NCI-H1092 (cell line): Measurements from ENCODE around the gene REPS1.
"Not testable (repeated sequence)": the region's sequence is repeated elsewhere in the genome, so short reads cannot be mapped to it uniquely, and the experiment has no call there.

Experiments
- DNase-seq: peaks from one replicate; lab custom pipeline; 2025; lab: John Stamatoyannopoulos, UW

REPS1 gene

DNA sequence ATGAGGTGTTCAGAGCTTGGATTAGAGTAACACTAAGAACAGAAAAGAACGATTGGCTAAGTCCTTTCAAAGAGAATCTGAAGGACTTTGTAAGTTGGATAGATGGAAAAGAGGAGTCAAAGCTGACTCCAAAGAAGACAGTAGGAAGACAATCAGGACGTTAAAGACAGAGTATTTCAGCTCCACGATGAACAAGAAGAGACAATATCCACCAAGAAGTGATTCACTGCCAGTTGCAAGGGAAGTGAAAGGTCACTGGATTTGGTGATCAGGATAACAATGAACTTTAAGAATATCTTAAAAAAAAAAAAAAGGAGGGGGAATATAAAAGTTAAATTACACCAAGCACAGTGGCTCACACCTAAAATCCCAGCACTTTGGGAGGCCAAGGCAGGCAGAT lies 17.9 kb downstream of the REPS1 start:
- DNase-seq, result no peak

DNA sequence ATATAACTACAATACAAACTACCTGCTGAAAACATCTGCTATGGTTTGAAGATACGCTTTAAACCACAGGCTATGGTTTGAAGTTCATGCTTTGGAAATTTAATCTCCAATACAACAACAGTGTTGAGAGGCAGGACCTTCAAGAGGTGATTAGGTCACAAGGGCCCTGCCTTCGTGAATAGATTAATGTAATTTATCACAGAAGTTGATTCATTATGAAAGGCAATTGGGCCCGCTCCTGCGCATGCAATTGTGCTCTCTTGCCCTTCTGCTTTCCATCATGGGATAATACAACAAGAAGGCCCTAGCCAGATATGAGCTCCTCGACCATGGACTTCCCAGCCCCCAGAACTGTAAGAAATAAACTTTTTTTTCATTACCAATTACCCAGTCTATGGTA lies 21.2 kb downstream of the REPS1 start:
- DNase-seq, result no peak

DNA sequence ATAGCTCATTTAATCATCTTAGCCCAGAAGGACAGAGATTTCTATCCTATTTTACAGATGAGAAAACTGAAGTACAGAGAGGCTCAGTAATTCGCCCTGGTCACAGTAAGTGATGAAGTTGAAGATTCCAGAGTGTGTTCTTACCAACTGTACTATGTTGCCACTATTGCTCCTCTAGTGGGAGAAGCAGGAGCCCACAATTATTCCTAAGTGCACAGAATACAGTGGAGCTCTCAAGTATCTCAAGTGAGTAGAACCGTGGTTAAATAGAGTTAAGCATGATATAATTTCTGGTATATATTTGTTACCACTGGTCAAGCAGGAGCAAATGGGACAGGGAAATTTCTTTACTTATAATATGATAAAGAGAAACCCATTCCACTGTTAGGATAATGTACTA lies 22.1 kb downstream of the REPS1 start:
- no peak for DNase-seq

DNA sequence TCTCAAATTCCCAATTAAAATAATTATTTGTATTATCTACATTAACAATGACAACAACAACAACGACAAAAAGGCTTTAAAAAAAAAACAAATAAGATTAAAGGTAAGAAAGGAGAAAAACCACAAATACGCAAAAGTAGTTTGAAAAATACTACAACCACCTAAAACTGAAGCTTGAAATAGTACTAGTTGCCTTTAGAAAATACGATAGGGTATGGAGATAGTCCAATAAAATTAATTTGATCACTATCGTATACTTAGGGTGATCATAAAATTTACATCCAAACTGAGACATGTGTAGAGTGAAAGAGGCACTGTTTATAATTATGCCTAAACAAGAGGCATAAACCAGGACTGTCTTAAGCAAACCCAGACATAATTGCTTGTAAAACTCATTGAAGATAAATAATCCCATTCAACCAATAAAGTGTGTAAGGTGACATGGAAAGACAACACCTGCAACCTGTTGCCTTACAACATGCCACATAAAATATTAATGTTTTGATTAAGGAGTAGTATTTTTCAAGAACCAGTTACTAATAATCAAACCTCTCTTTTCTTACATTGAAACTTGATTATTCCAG lies 22.7 kb downstream of the REPS1 start:
- DNase-seq, result no peak

DNA sequence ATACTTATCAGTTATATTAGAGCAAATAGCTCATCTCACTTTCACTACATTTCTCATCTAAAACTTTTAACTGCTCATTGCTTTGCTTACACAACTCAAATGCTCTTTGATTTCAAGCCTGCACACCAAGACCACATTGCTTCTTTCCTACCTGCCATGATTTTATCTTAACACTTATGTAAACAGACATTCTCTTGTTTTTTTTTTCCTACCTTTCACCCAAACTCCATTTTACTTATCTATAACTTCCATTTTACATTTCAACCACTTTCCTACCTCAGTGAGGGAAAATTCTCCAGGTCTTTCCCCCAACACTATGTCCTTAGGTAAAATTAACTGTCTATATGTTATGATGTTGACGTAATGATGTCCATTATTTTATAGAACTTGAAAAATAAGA lies 24.0 kb downstream of the REPS1 start:
- no peak for DNase-seq

DNA sequence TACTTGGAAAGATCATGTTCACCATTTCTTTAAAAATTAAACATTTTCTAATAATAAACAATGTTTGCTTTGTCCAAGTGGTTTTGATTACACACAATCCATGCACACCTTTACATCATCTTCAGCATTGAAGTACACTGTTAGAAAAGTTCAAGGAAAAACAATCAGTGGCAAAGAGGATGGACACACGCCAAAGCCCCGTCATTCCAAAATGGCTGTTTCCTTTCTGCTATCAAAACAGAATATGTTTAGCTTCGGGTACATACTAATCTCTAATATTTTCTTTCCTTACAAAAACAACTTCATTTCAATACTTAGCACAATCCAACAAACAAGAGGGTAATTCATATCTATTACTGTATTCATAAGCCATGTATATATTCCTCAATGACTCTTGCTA lies 24.5 kb downstream of the REPS1 start:
- DNase-seq, result no peak

DNA sequence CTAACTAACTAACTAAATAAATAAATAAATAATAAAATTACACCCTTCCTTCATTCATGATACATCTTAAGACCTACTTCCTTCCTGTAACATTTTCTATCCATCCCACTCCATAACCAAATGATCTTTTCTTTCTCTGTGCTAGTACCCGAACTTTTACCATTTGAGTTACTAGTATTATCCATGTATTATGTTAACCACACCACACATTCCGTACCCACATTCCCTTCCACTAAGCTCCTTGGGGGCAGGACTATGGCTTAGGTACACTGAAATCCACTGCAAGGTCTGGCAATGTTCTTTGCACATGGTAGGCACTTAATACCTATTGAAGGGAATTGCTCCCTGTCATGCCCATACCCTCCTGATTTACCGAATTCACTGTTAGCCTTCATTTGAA lies 24.9 kb downstream of the REPS1 start:
- DNase-seq, result no peak

GRCh38 chr6:138959521-138959920 lies 28.5 kb downstream of the REPS1 start:
- no peak for DNase-seq

- no peak for DNase-seq
Measured at GRCh38 chr6:138958595-138958994, 29.5 kb downstream of the REPS1 start.

DNA sequence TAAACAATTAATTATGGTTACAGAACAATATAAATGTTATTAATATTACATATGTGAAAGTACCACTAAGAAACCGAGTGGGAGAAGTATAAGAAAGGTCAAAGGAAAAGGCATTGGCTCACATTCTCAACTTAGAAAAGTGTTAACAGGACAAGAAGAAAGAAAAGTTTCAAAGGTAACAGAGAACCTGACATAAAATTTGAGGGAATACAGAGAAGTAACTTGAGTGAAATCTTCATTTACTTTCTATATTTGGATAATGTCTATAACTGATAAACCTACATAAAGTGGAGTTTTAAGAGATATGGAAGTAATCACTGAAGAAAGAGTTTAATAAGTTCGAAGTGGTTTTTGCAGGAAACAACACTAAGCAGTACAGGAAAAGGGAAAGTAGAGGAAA lies 30.1 kb downstream of the REPS1 start:
- DNase-seq, result no peak

- no peak for DNase-seq
Measured at GRCh38 chr6:138957484-138957883, 30.6 kb downstream of the REPS1 start.

DNA sequence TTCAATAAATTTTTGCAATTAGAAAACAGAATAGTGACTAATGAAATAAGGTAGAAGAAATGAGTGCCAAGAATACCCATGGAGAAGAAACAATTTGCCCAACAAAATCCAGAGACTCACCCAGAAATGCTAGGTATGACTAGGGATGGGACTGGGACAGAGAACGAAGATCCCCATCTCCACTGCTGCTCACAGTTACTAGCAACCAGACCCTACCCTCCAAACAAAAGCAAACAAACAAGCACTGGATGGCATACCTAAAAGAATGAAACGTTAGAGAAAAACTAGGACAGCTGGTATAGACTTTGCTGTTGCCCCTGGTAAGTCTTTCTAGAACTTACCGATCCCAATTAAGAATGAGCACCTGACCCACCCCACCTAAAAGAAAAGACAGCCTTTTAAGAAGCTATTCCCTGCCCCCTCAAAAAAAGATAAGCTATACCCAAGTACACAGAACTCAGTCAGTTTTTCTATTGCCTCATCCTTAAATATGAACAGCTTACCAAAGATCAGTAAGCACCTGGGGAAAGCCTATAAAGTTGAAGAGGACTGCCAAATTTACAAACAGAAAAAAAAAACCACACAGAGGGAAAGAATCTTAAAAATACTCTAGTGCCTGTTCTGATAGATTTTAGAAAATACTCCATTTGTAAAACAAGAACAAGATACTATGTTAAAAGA lies 31.7 kb downstream of the REPS1 start:
- no peak for DNase-seq

GRCh38 chr6:138955262-138955661 lies 32.8 kb downstream of the REPS1 start:
- DNase-seq, result no peak

DNA sequence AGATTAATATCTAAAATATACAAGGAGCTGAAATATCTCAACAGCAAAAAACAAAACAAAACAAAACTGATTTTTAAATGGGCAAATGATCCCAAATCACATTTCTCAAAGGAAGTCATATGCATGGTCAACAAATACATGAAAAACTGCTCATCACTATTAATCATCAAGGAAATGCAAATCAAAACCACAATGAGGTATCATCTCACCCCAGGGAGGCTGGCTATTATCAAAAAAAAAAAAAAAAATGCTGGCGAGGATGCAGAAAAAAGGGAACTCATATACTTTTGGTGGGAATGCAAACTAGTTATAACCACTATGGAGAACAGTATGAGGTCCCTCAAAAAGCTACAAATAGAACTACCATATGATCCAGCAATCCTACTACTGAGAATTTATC lies 34.6 kb downstream of the REPS1 start:
- no peak for DNase-seq

DNA sequence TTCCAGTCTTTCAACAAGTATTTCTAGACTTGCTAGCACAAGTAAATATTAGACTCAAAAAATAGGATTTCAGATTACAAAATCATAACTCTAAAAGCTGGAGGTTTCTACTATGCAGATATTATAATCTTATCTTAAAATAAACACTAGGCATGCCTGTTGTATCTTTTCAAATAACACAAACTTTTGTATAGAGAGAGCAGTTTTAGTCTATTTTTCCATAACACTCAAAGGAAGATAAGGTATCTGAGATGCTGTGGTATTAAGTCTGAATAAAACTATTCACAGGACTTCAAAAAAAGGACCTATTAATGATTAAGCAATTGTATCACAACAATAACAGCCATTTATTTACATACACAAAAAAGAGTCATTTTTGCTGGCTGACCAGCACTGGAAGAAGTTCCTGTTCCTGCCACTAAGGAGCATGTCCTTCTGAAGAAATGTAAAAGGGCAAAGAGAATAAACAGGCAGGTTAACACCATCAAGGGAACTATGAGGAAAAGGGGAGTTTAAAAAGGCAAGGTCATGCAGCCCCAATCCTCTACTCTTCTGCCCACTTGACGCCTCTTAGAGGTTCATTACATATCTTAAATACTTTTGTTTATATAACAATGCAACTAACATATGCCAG lies 39.4 kb downstream of the REPS1 start:
- no peak for DNase-seq

- DNase-seq, result no peak
Measured at GRCh38 chr6:138948004-138948403, 40.0 kb downstream of the REPS1 start.

DNA sequence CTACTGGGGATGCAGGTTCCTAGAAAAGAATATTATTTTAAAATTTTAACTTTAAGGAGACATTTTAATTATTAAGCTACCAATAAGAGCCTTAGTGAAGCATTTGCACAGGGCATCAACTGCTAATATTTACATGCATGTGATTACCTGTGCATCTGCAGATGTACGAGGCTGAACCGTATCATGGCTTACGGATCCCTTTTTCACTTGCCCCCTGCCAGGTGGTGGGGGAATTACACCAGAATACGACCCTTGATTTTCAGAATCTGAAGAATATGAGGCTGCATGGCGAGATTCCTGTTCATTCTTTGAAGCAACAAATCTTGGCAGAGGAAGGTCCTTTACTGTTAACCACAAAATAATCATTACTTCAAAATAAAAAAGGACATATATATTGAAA lies 42.7 kb downstream of the REPS1 start:
- no peak for DNase-seq

- no peak for DNase-seq
Measured at GRCh38 chr6:138944412-138944811, 43.6 kb downstream of the REPS1 start.

DNA sequence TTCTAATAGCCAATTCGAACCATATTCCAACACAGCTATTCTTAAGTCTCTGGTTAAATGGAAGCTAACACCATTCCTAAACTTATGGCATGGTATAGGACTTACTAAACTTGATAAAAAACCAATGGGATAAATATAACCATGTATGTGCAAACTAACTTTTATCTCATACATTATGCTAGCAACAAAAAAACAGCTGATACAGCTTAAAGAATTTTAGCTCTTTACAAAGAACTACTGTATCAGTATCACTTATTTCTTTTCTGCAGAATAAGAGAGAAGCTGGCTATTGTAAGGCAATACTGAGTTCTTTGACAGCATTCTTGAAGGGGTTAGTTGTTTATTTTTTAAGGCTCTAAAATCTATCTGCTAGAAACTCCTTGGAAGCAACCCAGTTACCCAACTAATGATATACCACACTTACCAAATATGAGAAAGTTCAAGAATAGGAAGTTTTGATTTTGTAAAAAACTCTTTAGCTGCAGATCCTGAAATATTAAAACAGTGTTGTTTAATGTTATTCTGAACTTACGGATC lies 44.9 kb downstream of the REPS1 start:
- no peak for DNase-seq

GRCh38 chr6:138936873-138937272 lies 51.2 kb downstream of the REPS1 start:
- DNase-seq, result not testable (repeated sequence)

DNA sequence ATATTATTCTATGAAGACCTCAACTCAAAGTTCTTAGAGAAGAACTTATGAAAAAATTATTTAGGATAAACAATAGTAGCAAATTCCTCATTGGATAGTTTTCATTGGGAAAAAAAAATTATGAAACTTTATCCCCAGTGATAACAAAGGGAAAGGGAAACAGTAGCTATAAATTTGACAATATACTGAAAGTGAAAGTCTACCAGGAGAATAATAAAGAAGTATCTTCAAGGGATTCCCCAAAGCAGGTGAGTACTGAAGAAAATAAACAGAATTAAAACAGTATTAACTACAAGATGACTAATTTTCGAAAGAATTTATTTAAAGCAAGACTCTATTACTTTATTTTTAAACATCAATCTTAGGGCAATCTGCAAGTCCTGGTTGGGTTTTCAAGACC lies 56.4 kb downstream of the REPS1 start:
- no peak for DNase-seq

DNA sequence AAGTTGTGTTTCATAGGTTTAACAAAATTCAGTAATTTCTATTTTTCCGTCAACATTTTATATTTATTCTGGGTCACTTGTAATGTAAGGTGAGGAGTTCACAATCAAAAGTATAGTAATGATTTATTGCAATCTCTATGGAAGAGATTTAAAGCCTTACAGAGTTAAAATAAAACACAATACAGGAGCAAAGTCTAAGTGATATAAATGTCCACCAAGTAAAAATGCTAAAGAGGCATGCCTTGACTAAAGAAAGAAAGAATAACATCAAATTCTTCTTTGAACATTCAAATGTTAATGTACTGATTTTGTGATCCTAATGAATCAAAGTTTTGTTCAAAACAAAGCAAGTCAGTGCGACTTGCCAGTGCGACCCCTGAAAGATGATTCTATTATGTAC lies 61.5 kb downstream of the REPS1 start:
- no peak for DNase-seq

DNA sequence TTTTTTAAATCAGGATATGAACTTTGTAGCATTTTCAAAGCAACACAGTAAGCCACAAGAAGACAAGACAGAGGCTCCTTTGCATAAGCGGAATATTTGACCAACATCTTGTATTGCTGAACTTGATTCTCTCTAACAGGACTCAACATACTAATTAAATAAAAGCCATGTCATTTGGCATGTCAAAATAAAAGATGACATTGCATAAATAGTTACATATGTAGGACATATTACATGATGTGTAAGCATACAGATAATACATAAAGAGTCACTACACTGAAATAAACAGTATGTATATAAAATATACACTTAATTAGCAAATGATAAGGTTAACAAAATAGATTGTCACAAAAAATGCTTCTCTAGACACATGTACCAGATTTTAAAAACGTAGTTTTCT lies 62.2 kb downstream of the REPS1 start:
- no peak for DNase-seq

GRCh38 chr6:138923561-138923960 lies 64.5 kb downstream of the REPS1 start:
- DNase-seq, result no peak
